C1 segment of cervical spinal cord (tissue), 14 donors: ENCODE measurements around the gene ACTR6.
"Not testable (repeated sequence)": the region's sequence is repeated elsewhere in the genome, so short reads cannot be mapped to it uniquely, and the experiment has no call there.

Source experiments
- DNase-seq, 14 donors: peaks; one replicate each; lab custom pipeline; 2025; lab: John Stamatoyannopoulos, UW

ACTR6 gene

DNA sequence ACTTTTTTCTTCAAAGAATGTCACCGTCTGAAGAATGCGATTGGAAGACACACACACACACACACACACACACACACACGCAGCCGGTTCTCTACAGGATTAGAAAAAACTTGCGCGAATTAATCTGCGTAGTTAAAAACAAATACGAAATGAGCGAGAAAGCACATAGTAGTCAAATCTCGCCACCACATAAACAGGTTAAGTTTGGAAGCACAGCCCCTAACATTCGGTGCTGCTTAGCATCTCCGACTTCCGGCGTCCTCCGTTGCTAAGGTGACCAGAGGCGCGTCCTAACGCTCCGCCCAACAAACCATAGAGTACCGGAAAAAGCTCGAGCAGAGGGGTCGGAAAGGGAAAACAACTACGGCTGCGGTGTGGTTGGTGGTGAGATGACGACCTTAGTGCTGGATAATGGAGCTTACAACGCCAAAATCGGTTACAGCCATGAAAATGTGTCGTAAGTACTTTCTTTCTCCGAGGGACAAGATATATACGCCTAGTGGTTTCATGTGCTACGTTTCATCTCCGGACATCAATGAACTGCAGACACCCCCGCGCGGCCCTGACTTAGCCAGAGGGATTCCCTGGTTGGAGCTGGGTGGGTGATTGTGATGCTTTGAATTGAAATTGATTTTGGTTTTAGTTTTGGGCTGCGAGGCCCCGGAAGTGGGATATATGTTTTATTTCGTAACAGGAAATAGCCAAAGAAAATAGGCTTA lies at the start of gene ACTR6:
ACTR6 (plus strand) TSS at position 353 of the 719 bp plus-strand sequence; CDS start at position 390, 37 bp downstream.
- peak in 13 of 14 donors; percentile 17 to 90 (median 86) for DNase-seq

DNA sequence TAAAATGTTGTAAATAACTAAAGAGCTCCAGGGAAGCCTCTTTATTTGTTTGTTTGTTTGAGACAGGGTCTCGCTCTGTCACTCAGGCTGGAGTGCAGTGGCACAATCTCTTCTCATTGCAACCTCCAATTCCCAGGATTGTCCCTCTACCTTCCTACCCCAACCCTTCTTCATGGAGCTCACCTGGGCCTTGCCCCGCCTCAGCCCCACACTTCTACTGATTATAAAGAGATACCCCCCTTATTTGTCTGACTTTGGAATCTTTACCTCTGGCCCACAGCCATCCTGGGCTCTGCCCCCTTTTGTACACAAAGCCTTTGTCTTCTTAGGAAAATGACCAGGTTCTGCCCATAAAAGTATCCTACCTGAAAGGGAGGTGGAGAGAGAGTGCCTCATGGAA lies 48.8 kb upstream of the ACTR6 start:
- no peak for DNase-seq

DNA sequence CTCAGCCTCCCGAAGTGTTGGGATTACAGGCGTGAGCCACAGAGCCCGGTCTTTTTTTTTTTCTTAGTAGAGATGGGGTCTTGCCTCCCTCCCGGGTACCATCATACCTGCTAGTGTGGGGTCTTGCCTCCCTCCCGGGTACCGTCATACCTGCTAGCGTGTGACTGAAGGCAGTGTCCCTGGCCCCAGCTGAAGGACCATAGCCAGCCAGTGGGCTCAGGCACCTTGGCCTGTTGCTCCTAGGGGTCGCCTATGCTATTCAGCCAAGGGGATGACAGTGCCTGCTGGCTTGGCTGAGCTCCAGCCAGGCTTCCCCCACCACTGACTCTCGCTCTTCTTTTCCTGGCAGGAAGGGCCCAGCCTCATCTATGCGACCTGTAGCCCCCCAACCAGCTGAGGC lies 47.5 kb upstream of the ACTR6 start:
- DNase-seq, result no peak

DNA sequence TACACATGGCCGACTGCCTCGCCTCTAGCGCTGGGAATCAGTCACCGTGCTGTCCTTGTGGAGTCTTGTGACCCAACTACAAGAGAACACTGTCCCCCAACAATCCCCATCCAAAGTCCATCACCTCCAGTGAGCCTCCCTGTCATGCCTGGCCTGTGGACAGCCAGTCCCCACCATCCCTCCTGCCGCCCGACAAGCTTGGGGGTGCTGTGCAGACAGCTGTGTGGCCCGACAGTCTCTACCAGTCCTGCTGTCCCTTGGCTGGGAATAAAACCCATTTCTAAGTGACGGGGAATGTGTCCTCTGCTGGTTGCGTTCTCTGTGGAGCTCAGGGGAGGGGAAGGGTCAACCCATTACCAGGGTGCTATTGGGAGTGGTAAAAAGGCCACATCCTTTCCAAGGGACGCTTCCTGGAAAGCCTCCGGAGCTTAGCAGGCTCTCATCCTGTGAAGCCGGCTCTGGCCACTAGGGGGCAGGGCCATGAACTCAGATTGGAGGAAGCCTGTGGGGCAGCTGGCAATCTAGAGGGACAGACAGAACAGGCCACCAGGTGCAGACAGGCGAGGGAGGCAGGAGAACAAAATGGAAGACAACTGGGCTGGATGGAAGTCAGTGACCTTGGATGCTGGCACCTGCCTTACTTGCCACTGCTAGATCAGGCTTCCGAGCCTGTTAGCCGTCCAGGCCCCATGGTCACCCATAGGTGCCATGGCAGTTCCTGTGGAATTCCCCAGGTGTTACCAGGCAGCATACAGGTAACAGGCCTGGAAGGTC lies 46.0 kb upstream of the ACTR6 start:
- DNase-seq, result peak in 5 of 14 donors; percentile 3 to 15 (median 5)

DNA sequence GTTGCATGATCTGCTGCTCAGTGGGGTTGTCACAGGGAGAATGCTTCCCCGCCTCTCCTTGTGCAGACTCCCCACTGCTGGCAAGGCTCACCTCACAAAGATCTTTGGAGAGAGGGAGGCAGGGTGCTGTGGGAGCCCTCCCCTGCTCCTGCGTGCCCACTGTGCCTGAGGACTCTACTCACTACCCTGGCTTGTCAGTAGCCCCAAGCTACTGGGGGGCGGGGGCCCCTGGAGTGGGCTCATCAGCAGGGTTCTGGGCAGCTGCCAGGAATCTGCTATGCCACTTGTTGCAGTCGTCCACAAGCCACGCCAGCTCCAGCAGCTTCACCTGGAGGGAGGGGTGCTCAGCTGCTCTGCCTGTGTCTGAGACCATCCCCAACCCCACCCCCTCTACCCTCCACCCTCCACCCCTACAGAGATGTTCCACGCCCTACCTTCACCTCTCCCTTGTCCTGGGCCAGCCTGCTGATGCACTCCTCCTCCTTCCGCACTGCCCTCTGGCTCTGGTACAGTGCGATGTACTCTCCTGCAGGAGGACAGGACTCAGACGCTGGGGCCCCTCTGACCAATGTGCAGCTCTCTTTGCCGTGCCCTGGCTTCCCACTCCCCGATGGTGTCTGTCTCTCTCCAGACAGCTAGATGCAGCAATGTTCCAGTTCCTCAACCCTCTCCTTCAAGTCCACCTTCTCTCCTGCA lies 43.7 kb upstream of the ACTR6 start:
- DNase-seq, result no peak

DNA sequence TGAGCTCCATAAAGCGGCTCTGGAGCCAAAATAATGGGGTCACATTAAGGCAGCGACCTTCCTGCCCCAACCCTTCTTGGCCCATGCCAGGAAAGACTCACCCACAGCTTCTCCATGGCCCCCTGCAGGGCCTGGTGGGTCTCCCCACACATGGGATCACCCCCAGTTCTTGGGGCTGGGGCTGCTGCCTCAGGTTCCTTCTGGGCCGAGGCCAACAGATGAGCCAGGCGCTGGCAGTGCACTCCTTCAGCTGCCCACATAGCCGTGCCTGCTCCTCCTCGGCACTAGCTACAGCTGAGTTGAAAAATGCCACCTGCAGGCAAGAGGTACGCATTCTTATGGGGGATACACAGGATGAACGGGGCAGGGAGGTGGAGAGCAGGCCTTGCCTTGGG lies 43.2 kb upstream of the ACTR6 start:
- no peak for DNase-seq

DNA sequence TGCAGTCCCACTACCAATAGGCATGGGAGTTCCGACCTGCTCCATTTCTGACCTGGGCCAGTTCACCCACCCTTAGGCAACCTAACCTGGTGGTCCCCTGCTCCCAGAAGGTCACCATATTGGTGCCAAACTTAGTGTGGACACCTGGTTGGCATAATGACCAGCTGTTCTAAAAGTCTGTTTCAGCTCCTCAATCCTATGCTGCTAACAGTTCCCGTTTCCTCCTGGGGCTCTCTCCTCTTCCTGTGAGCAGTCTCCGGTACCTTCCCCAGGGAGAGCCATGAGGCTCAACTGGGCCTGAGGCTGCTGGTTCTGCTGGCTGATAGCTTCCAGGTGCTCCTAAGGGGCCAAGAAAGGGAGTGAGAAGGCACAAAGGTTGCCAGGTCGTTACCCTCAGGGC lies 42.1 kb upstream of the ACTR6 start:
- DNase-seq, result no peak

DNA sequence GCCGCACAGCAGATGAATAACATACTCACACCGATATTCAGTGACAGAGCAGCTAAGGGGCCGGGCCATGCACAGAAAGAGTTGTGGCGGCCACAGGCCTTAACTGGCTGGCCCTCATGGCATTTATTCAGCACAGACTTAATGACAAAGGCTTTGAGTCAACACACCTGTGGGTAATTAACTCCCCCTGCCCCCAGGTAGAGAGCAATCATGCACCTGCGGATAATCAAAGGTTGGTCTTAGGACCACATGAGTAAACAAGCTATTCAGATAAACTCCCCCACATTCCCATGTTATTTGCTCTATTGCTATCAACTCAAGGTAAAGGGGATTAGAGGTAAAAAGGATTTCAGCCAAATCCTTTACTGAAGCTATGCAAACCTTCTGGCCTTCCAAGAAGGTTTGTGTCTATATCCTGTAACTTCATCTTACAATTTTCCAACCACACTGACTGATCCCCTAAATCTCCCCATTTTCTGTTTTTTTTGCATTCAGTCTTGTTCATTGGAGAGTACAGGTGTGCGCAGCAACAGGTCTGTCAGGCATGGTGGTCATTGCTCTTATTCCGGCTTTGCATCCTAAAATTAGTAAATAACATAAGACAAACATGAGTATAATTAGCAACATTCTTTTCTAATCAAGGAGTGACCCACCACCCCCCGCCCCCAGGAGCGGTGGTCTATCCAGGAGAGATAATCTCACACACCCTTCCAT lies 41.1 kb upstream of the ACTR6 start:
- no peak for DNase-seq

DNA sequence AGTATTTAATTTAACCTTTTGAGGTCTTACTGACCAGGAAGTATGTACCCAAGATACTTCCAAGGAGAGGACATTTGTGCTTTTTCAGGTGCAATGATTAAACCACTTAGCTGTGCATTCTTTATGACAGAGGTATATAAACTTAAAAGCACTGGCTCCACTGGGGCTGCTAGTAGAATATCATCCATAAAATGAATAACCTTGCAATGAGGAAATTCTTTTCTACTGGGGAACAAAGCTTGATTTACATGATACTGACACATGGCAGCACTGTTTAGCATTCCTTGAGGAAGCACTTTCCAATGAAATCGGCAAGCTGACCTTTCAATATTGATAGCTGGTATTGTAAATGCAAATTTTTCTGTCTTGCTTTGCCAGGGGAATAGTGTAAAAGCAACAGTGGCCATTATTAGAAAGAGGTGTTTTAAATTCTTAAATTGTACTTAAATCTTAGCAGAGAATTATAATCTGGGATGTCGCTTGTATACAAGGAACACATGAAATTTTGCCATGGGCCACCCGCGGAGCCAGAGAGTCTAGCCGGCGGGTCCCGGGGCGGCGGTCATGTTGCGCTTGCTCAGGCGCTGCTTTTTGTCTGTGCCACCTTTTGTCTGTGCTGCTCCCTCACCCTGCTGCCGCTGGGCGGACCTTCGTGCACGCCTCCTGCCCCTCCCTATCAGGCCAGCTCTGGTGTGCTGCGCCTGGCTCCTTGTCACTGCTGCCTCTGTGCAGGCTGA lies 37.0 kb upstream of the ACTR6 start:
- DNase-seq, result peak in 9 of 14 donors; percentile 26 to 76 (median 61)

DNA sequence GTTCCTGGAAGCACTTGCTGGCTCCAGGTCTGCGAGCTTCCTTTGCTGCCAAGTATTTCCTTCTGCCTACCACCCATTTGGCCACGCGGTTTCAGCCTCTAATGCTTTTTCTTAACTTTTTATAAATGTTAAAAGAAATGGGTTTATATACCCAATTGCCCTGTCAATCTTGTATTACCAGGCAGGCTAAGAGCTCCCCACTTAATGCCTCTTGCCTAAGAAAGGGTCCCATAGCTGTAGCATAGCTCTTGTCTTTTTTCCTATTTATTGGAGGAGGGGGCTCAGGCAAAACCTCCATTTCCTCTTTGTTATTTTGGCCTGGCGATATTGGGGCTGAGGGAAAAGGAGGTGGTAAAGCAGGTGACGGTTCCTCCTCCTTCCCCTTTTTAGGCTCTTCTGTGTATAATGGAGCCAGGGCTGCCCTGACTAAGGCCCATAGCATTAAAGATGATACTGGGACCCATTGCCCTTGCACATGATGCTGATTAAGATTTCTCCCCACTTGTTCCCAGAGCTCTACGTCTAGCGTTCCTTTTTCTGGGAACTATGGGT lies 36.4 kb upstream of the ACTR6 start:
- no peak for DNase-seq

DNA sequence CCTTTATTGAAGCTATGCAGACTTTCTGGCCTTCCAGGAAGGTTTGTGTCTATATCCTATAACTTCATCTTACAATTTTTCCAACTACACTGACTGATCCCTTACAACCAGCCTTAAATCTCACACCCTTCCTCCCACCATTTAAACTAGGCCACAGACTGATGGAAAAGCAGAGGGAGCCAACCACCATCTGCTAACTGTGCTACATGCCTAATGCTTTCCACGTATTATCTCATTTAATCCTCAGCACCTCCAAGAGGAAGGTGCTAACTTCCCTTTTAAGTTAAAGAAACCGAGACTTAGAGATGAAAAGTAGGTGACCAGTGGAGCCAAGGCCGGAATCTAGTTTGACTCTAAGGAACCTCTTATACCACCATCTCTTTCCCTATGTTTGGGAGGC lies 35.3 kb upstream of the ACTR6 start:
- DNase-seq, result no peak

DNA sequence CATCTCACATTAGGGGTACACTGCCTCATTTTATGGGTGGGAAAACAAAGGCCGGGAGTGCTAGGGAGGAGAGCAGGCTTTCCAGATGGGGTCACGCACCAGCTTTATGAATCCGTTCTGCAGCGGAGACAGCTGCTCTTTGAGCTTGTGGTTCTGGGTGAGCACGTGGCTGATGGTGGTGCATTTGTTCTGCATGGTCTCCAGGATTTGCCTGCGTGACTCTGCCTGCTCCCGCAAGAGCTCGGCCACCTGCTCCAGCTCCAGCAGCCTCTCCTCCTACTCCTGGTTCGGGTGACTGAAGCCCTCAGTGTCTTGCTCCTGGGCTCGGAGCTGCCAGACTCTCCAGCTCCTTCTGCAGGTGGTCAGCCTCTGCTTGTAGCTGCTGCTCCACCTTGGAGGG lies 34.4 kb upstream of the ACTR6 start:
- no peak for DNase-seq

DNA sequence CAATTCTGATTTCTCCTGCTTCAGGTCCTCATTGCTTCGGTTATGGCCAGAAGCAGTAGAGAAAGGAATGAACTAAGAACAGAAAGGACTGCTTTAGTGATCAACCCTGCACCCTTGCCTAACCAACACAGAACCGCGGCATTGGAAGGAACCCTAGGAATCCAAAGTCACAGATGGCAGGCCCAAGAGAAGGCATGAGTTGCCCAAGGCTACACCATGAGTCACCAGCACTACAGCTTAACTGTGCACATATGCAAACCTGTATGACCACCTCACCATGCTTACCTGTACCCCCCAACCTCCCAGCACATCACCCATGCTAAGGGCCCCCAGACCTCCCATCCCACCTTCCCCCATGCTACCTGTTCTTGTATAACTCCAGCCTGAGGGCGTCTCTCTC lies 32.1 kb upstream of the ACTR6 start:
- no peak for DNase-seq

DNA sequence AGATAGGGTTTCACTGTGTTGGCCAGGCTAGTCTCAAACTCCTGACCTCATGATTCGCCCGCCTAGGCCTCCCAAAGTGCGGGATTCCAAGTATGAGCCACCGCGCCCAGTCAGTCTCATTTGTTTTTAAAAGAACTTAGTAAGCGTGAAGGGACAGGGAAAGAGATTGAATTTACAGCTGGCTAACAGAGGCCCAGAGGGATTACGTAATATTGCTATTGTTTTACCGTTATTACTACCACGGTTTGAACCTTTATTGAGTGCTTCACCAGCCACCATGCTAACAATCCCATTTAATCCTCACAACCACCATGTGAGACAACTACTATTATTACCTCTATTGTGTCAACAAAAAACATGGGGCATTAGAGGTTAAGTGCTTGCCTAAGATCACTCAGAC lies 31.3 kb upstream of the ACTR6 start:
- DNase-seq, result no peak

DNA sequence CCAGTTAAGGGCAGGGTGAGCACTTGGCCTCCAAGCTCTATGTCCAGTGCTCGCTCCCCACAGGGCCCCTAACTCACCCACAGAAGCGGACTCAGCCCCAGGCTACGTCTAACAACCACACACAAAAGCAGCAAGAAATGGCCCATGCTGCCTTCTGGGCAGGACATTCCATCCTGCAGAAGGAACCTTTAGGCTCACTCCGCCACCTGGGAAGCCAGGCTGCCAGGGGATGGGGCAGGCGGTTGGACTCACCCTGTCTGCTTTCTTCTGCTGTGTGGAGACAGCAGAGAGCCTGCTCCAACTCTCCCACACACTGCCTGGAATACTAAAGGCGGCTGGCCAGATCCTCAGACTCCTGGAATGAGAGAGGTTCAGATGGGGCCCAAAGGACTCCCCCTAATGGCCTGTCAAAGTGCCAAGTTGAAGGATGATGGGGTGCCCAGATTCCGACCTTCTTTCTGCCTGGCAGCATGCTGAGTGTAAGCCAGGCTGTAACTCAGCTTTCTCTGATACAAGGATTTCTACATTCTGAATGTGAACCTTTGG lies 30.2 kb upstream of the ACTR6 start:
- DNase-seq, result peak in 3 of 14 donors; percentile 28 to 57 (median 29)

DNA sequence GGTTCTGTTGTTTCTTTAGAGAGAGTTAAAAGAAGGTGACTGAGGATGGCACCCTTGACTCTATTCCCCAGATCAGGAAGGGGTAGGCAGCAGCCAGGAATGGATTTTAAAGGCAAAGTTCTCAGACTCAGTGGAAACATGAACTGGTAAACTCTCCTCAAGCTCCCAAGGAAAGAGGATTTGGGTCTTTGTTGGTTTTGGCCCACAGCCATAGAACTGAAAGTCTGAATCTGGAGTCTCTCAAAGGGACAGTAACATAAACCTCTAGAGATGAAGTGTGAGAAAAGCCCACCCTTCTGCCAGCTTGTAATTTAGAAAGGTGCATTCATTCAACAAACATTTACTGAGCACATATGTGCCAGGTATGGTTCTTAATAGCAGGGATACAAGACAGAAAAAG lies 29.4 kb upstream of the ACTR6 start:
- no peak for DNase-seq

DNA sequence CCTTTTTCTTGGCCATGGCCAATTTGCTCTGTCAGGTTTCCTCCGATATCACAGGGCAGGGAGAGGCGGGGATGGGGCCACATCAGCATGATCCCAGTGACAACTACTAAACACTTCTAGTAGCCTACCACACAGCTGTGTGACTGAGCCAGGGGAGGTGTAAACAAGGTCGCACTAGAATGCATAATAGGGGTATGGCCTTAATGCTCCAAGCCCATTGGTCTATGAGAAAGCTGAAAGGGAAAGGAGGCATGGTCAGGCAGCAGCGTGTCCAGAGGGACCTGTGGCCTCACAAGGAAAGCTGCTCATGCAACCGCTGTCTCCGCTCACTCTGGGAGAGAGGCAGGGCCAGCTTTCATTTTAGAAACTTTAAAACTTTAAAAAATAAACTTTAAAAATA lies 27.5 kb upstream of the ACTR6 start:
- no peak for DNase-seq

DNA sequence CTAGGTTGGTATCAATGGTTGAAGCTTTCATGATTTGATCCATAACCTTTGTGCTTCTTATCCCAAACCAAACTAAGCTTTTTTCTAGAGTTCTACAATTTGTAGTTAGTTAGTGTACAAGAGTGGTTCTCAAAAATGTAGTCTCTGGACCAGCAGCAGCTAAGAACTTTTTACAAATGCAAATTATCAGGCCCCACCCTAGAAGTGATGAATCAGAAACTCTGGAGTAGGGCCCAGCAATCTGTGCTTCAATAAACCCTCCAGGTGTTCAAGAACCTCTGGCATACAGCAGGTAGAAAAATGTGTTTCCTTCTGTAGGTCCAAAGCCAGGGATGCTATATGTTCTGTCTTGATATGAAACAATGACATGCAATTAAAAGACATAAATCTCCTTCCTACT lies 26.1 kb upstream of the ACTR6 start:
- no peak for DNase-seq

DNA sequence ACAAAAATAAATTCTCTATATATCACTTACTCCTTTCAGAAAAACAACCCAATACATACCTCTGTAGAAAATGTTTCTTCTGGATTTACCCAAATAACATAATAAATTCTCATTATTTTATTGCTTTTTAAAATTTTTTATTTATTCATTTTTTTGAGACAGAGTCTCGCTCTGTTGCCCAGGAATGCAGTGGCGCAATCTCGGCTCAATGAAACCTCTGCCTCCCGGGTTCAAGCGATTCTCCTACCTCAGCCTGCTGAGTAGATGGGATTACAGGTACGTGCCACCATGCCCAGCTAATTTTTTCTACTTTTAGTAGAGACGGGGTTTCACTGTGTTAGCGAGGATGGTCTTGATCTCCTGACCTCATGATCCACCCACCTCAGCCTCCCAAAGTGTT lies 24.1 kb upstream of the ACTR6 start:
- not testable (repeated sequence) for DNase-seq

DNA sequence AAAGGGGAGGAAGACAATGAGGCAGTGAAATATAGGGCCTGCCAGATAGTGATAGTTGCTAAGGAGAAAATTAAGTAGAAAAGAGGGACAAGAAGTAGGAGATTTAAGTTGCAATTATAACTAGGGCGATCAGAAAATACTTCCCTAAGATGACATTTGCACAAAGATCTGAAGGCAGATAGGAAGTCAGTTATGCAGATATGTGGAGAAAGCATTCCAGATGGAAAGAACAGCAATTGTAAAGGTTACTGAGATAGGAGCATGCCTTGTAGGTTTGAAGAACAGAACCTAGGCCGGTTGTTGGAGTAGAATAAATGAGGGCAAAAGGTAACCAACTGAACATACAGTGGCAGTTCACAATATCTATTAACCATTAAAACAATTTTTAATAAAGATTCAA lies 21.4 kb upstream of the ACTR6 start:
- DNase-seq, result no peak
